ENCODE measurements around the gene SH3TC2. TPM values are rescaled to one million over a fixed set of nuclear protein-coding genes. Genes with fewer than 3 reads are reported as not detected.
"Not testable (repeated sequence)": the region's sequence is repeated elsewhere in the genome, so short reads cannot be mapped to it uniquely, and the experiment has no call there.

The SH3TC2 gene
- total RNA-seq, 4 donors from 2014 or later, result 0.29 to 3.5 (median 2.1) TPM

GRCh38 chr5:149082271-149082670 is 19.4 kb upstream of the SH3TC2 start:
- Histone ChIP-seq H3K36me3 (no peaks in the 10 kb centered on the region), H3K9me3 (no peaks in the 10 kb centered on the region), H3K4me3 (no peak overlapping the region), H3K4me1 (no peaks in the 10 kb centered on the region), H3K27ac (no peak overlapping the region), H3K27me3 (no peaks in the 10 kb centered on the region)
- no peak for DNase-seq
- intact Hi-C loops (cut with DNase I; ENCODE audit: low total_unique reads), result no loop called here
- TF ChIP-seq POLR2A (IDR thresholded peaks at IDR 0.05), result no peak
- no peak for TF ChIP-seq CTCF (IDR thresholded peaks at IDR 0.05)

DNA sequence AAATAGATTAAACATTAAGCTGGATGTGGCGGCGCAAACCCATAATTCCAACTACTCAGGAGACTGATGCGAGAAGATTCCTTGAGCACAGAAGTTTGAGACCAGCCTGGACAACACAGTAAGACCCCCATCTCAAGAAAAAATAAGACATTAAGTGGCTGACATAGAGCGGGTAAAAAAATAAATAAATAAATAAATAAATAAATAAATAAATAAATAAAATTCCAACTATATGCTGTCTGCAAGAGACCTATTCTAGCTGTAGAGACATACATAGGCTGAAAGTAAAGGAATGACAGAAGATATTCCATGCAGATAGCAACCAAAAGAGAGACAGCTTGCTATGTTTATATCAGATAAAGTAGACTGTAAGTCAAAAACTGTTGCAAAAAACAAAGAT is 17.4 kb upstream of the SH3TC2 start:
- no peak for DNase-seq
- Histone ChIP-seq H3K9me3 (no peaks in the 10 kb centered on the region), H3K4me3 (no peak overlapping the region), H3K27me3 (no peaks in the 10 kb centered on the region), H3K36me3 (no peaks in the 10 kb centered on the region), H3K4me1 (no peaks in the 10 kb centered on the region), H3K27ac (no peak overlapping the region)
- TF ChIP-seq CTCF (IDR thresholded peaks at IDR 0.05), result no peak
- TF ChIP-seq POLR2A (IDR thresholded peaks at IDR 0.05), result no peak
- intact Hi-C loops (cut with DNase I; ENCODE audit: low total_unique reads), result no loop called here

DNA sequence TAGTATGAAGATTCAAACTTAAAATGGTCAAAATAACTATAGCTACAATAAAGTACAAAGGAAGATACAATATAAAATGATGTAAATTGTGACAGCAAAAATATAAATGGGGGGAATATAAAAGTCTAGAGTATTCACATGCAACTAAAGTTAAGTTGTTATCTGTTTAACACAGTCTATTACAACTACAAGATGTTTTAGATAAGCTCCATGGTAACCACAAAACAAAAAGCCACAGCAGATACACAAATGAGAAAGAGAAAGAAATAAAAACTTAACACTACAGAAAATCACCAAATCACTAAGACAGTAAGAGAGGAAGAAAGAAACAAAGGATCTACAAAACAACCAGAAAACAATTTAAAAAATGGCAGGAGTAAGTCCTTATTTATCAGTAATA is 17.0 kb upstream of the SH3TC2 start:
- no peaks in the 10 kb centered on the region for H3K36me3 ChIP-seq
- intact Hi-C loops (cut with DNase I; ENCODE audit: low total_unique reads), result no loop called here
- TF ChIP-seq CTCF (IDR thresholded peaks at IDR 0.05) (no peak), POLR2A (IDR thresholded peaks at IDR 0.05) (no peak)
- DNase-seq, result no peak
- H3K9me3 ChIP-seq, result no peaks in the 10 kb centered on the region
- no peak overlapping the region for H3K4me3 ChIP-seq
- no peaks in the 10 kb centered on the region for H3K4me1 ChIP-seq
- H3K27me3 ChIP-seq, result no peaks in the 10 kb centered on the region
- H3K27ac ChIP-seq, result no peak overlapping the region

DNA sequence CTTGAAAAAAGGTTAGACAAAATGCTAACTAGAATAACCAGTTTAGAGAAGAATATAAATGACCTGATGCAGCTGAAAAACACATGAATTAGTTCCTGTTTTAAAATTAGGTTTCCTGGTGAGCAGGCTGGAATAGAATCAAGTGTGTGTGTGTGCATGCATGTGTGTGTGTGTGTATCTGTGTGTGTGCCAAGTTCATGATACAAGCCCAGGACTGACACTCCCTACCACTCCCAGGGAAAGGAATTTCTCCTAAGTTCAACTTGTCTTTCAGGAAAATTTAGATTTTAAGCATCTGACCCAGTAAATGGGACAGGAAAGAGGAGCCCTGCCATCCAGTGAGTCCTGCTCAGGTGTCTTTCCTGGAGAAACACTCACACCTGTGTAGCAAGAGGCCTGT is 11.2 kb upstream of the SH3TC2 start:
- DNase-seq, result not testable (repeated sequence)

GRCh38 chr5:149073213-149073612 is 10.4 kb upstream of the SH3TC2 start:
- intact Hi-C loops (cut with DNase I; ENCODE audit: low total_unique reads), result no loop called here
- Histone ChIP-seq H3K4me1 (no peaks in the 10 kb centered on the region), H3K4me3 (no peak overlapping the region), H3K9me3 (no peaks in the 10 kb centered on the region), H3K27ac (no peak overlapping the region), H3K36me3 (no peaks in the 10 kb centered on the region), H3K27me3 (no peaks in the 10 kb centered on the region)
- no peak for DNase-seq
- TF ChIP-seq POLR2A (IDR thresholded peaks at IDR 0.05) (no peak), CTCF (IDR thresholded peaks at IDR 0.05) (no peak)

More for the DNA sequence above, 11.2 kb upstream of the SH3TC2 start:
- H3K9me3 ChIP-seq; H3K27ac ChIP-seq; intact Hi-C loops (cut with DNase I; ENCODE audit: low total_unique reads); H3K4me3 ChIP-seq; H3K4me1 ChIP-seq; H3K27me3 ChIP-seq; H3K36me3 ChIP-seq: not testable (repeated sequence)

- no peak for DNase-seq
- H3K4me1 ChIP-seq, result no peaks in the 10 kb centered on the region
- intact Hi-C loops (cut with DNase I; ENCODE audit: low total_unique reads), result no loop called here
- TF ChIP-seq POLR2A (IDR thresholded peaks at IDR 0.05) (no peak), CTCF (IDR thresholded peaks at IDR 0.05) (no peak)
- H3K27ac ChIP-seq, result no peak overlapping the region
- H3K36me3 ChIP-seq, result no peaks in the 10 kb centered on the region
- no peak overlapping the region for H3K4me3 ChIP-seq
- H3K9me3 ChIP-seq, result no peaks in the 10 kb centered on the region
- no peaks in the 10 kb centered on the region for H3K27me3 ChIP-seq
These were observed 9.9 kb upstream of the SH3TC2 start for GRCh38 chr5:149072791-149073190.
